ENCODE data around the gene RUBCN.
"Not testable (repeated sequence)": the region's sequence is repeated elsewhere in the genome, so short reads cannot be mapped to it uniquely, and the experiment has no call there.

The RUBCN gene

DNA sequence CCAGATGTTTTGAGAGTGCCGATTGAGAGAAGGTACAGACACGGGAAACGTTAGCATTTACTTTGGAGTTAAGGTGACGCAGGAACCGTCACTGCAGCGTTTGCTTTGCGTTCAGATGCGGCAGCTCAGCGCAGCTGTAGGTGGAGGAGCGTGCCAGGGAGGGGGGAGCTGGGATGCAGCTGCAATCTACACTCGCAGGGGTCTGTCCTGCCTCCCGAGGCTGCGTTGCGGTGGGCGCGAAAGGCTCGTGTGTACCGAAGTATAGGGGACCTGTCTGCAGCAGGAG is 12.6 kb upstream of the RUBCN start:
- Histone ChIP-seq H3K4me1 (ENCODE audit: insufficient read depth, low read length) (peaks cover 20% of the 10 kb centered on the region), H3K9me3 (ENCODE audit: low read length) (no peaks in the 10 kb centered on the region), H3K4me3 (ENCODE audit: low read length) (peak overlapping the region; percentile 80), H2AFZ (ENCODE audit: low read depth, low read length) (peak overlapping the region; percentile 71), H3K36me3 (ENCODE audit: insufficient read depth, low read length) (no peaks in the 10 kb centered on the region), H3K27me3 (ENCODE audit: insufficient read depth, low read length) (no peaks in the 10 kb centered on the region)

DNA sequence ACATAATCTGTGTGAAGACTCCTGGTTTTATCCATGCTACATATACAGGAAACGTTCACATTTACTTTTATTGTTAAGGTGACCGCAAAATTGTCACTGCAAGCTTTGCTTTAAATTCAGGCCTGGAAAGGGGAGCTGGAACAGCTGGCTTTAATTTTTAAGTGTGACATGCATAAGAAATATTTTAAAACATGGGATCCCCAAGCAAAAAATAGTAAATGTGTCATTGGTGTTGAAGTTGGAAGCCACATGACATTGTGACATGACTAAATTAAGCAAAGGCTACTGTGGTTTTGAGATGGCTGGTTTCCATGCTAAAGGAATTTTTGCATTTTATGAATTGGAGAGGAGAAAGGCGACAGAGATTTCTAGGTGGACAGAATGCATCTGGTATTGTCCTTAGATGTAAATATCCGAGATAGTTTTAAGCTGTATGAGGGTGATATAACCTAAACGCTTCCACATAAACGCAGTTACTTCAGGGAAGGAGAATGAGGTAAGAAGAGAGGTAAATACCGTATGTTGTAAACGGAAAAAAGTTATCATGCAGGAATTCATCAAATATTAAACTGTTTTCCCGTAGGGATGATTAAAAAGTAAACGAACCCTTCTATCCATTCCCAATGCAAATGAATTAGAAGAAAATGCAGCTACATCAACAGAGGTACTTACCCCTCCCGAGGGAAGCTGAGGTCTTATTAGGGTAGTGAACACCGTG is 12.1 kb upstream of the RUBCN start:
- Histone ChIP-seq H3K27me3 (ENCODE audit: insufficient read depth, low read length) (no peaks in the 10 kb centered on the region), H3K4me1 (ENCODE audit: insufficient read depth, low read length) (peaks cover 20% of the 10 kb centered on the region)

DNA sequence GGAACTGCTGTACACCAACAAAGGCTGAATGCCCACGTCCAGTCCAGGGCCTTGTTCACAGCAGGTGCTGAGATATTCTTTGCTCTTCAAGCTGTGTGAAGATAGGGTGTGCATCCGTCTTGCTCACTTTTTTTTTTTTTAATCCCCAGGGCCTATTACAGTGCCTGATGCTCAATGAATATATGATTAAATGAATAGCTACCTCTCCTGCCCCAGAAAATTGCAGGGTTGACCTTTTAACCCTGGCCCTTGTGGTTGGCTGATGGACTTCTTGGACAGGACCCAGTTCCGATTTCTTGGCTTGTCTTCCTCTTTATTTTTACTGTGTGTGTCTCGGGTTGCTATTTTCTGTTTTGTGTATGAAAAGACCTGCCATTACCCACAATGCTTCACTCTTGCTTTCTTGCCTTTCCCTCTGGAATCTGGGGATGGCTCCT is 10.1 kb upstream of the RUBCN start:
- Histone ChIP-seq H3K4me3 (ENCODE audit: low read length) (no peak overlapping the region), H3K9me3 (ENCODE audit: low read length) (no peaks in the 10 kb centered on the region), H3K36me3 (ENCODE audit: insufficient read depth, low read length) (no peaks in the 10 kb centered on the region), H2AFZ (ENCODE audit: low read depth, low read length) (peak overlapping the region; percentile 51), H3K27me3 (ENCODE audit: insufficient read depth, low read length) (no peaks in the 10 kb centered on the region), H3K4me1 (ENCODE audit: insufficient read depth, low read length) (peaks cover 12% of the 10 kb centered on the region)

More for the DNA sequence above, 12.1 kb upstream of the RUBCN start:
- no peaks in the 10 kb centered on the region for H3K9me3 ChIP-seq (ENCODE audit: low read length)
- peak overlapping the region; percentile 80 for H3K4me3 ChIP-seq (ENCODE audit: low read length)
- no peaks in the 10 kb centered on the region for H3K36me3 ChIP-seq (ENCODE audit: insufficient read depth, low read length)
- H2AFZ ChIP-seq (ENCODE audit: low read depth, low read length), result peak overlapping the region; percentile 71

DNA sequence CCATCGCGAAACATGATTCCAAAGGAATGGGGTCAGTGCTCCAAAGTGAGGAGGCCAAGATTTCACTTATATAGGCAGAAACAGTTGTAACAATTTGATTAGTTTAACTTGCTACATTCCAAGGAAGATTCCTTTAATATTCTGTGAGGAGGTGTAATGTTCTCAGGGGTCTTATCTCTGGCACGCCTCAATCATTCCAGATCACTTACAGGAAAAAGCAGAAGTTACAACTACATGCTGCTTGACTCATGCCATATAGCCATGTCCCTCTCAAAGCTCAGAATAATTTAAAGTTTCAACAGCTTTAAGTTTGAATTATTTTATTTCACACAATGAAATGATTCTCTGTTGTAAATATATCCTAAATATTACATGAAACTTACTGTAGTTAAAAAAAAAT is 9.5 kb upstream of the RUBCN start:
- H3K4me3 ChIP-seq (ENCODE audit: low read length), result no peak overlapping the region
- no peak overlapping the region for H2AFZ ChIP-seq (ENCODE audit: low read depth, low read length)
- peaks cover 6% of the 10 kb centered on the region for H3K4me1 ChIP-seq (ENCODE audit: insufficient read depth, low read length)
- no peaks in the 10 kb centered on the region for H3K36me3 ChIP-seq (ENCODE audit: insufficient read depth, low read length)
- H3K27me3 ChIP-seq (ENCODE audit: insufficient read depth, low read length), result no peaks in the 10 kb centered on the region
- H3K9me3 ChIP-seq (ENCODE audit: low read length), result no peaks in the 10 kb centered on the region

DNA sequence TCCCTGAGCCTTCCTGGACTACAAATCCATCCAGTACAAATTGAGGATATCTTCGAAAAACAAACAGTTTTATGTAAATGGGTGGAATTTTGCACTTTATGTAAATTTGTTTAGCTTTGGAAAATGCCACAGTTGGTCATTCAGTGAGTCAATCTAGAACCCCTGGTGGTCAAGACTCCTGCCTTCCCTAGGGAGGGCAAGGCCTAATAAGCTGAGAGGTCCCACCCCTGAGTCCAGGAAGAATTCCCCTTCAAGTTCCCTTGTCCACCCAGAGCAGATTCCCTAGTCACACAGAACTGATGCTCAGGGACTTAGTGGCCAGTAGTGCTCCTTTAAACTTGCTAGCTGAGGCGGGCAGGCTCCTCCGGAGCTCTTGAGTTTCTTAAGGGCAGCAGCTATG is 6.1 kb upstream of the RUBCN start:
- Histone ChIP-seq H3K9me3 (ENCODE audit: low read length) (no peaks in the 10 kb centered on the region), H2AFZ (ENCODE audit: low read depth, low read length) (no peak overlapping the region), H3K27me3 (ENCODE audit: insufficient read depth, low read length) (no peaks in the 10 kb centered on the region), H3K4me3 (ENCODE audit: low read length) (no peak overlapping the region), H3K4me1 (ENCODE audit: insufficient read depth, low read length) (peaks cover 9% of the 10 kb centered on the region), H3K36me3 (ENCODE audit: insufficient read depth, low read length) (no peaks in the 10 kb centered on the region)

DNA sequence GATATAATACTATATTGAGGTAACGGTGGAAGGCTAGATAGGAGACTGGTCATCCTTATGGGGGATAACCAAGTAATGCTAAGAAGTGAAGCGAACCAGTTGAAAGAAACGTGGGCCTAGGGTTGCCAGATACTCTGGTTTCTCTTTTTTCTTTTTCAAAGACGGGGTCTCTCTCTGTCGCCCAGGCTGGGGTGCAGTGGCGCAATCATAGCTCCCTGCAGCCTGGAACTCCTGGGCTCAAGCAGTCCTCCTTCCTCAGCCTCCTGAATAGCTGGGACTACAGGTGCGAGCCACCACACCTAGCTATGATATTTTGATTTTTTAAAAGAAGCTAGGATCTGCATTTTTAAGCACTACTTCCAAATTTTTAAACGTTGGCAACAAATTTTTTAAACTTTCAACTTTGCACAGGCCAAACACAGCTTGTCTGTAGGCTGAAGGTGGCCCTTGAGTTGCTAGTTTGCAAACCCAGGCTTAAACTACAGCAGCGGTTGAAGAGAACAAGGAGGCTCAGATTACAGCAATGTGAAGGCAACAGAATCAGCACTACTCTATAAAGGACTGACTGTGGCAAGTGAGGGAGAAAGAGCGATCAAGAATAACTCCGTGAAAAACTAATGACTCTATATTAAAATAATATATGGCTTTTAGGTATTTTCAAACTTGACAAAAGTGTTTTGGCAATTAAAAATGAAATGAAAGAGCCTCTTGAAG is 1.2 kb upstream of the RUBCN start:
- H3K9me3 ChIP-seq (ENCODE audit: low read length), result no peaks in the 10 kb centered on the region
- peak overlapping the region; percentile 79 for H3K4me3 ChIP-seq (ENCODE audit: low read length)
- H2AFZ ChIP-seq (ENCODE audit: low read depth, low read length), result peak overlapping the region; percentile 73
- H3K36me3 ChIP-seq (ENCODE audit: insufficient read depth, low read length), result no peaks in the 10 kb centered on the region
- no peaks in the 10 kb centered on the region for H3K27me3 ChIP-seq (ENCODE audit: insufficient read depth, low read length)
- peaks cover 17% of the 10 kb centered on the region for H3K4me1 ChIP-seq (ENCODE audit: insufficient read depth, low read length)

DNA sequence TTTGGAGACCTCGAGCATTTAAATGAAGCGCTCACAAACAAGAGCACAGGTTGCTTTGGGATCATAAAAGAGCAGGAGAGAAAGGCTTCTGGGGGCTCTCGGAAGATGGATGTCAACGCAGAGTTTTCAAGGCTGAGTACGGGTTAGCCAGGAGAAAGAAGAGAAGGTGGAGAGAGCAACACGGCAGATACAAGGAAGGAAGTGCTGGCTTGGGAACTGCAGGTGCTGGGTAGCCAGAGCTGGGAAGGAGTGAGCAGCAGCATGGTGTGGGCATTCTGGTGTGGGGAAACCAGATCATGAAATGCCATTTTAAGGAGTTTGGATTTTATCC is 580 bp upstream of the RUBCN start:
- Histone ChIP-seq H3K27me3 (ENCODE audit: insufficient read depth, low read length) (no peaks in the 10 kb centered on the region), H3K4me1 (ENCODE audit: insufficient read depth, low read length) (peaks cover 17% of the 10 kb centered on the region), H2AFZ (ENCODE audit: low read depth, low read length) (peak overlapping the region; percentile 73), H3K36me3 (ENCODE audit: insufficient read depth, low read length) (no peaks in the 10 kb centered on the region), H3K9me3 (ENCODE audit: low read length) (no peaks in the 10 kb centered on the region), H3K4me3 (ENCODE audit: low read length) (peak overlapping the region; percentile 79)

DNA sequence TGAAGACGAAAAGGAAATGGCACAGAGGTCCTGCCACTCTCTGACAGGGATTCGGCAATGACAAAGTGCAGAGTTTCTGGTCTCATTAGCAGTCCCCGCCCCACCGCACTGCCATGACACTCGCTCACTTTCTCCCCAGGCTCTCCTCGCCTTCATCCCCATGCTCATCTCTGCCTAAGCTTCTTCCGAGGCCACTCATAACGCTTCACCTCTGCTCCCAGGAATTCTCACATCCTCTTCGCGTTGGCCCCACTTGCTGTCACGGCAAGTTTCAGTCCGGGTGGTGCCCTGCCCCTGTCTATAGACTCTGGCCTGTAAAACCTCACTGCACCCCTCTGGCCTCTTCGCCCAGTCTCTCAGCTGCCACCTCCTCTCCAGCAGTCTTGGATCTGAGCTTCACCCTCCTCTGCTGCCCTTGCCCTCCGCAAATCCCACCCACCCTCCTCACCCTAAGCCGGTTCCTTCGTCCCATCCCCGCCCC is 654 bp downstream of the RUBCN start:
- Histone ChIP-seq H3K4me1 (ENCODE audit: insufficient read depth, low read length) (peaks cover 17% of the 10 kb centered on the region), H3K4me3 (ENCODE audit: low read length) (peak overlapping the region; percentile 79), H3K36me3 (ENCODE audit: insufficient read depth, low read length) (no peaks in the 10 kb centered on the region), H2AFZ (ENCODE audit: low read depth, low read length) (peak overlapping the region; percentile 73), H3K9me3 (ENCODE audit: low read length) (no peaks in the 10 kb centered on the region), H3K27me3 (ENCODE audit: insufficient read depth, low read length) (no peaks in the 10 kb centered on the region)

DNA sequence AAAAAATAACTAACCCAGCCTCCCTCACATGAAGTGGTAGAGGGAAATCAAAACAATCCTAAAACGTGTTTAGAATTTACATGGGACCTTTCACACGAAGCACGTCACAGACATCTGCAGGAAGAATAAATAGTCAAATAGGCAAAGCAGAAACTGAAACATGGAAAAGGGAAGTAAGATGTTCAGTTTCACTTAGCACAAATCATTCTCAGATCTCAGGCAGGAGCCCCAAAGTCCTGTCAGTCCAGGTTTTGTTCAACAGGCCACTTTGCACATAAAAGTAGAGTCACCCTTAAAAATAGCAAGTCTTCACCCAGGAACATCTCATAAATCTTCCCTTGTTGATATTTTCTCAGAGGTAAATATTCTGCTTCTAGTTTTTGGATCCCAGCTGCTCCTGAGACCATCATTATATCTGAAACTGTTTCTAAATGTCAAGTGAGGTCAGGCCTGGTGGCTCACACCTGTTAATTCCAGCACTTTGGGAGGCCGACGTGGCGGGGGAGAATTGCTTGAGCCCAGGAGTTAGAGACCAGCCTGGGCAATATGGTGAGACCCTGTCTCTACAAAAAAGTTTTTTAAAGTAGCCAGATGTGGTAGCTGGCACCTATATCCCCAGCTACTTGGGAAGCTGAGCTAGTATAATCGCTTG is 1.9 kb downstream of the RUBCN start:
- Histone ChIP-seq H3K4me3 (ENCODE audit: low read length) (no peak overlapping the region), H3K27me3 (ENCODE audit: insufficient read depth, low read length) (no peaks in the 10 kb centered on the region), H2AFZ (ENCODE audit: low read depth, low read length) (no peak overlapping the region), H3K36me3 (ENCODE audit: insufficient read depth, low read length) (no peaks in the 10 kb centered on the region), H3K4me1 (ENCODE audit: insufficient read depth, low read length) (peaks cover 17% of the 10 kb centered on the region), H3K9me3 (ENCODE audit: low read length) (no peaks in the 10 kb centered on the region)

DNA sequence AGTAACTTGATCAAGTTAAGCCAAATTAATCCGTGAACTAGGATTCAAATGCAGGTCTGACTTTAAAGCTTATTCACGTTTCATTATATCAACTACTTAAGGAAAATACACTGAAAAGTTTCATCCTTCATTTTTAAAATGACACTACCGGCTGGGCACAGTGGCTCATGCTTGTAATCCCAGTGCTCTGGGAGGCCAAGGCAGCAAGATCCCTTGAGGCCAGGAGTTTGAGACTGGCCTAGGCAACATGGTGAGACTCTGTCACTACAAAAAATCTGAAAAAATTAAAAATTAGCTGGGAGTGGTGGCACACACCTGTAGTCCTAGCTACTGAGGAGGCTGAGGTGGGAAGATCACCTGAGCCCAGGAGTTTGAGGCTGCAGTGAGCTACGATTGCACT is 3.7 kb downstream of the RUBCN start:
- Histone ChIP-seq H3K36me3 (ENCODE audit: insufficient read depth, low read length) (no peaks in the 10 kb centered on the region), H3K4me1 (ENCODE audit: insufficient read depth, low read length) (peaks cover 16% of the 10 kb centered on the region), H3K9me3 (ENCODE audit: low read length) (no peaks in the 10 kb centered on the region), H2AFZ (ENCODE audit: low read depth, low read length) (no peak overlapping the region), H3K4me3 (ENCODE audit: low read length) (no peak overlapping the region), H3K27me3 (ENCODE audit: insufficient read depth, low read length) (no peaks in the 10 kb centered on the region)

DNA sequence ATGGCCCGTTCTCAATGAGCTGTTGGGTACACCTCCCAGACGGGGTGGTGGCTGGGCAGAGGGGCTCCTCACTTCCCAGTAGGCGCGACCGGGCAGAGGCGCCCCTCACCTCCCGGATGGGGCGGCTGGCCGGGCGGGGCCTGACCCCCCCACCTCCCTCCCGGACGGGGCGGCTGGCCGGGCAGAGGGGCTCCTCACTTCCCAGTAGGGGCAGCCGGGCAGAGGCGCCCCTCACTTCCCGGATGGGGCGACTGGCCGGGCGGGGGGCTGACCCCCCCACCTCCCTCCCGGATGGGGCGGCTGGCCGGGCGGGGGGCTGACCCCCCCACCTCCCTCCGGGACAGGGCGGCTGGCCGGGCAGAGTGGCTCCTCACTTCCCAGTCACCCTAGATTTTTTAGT is 5.2 kb downstream of the RUBCN start:
- H3K4me3 ChIP-seq (ENCODE audit: low read length); H3K4me1 ChIP-seq (ENCODE audit: insufficient read depth, low read length); H3K9me3 ChIP-seq (ENCODE audit: low read length); H3K27me3 ChIP-seq (ENCODE audit: insufficient read depth, low read length); H3K36me3 ChIP-seq (ENCODE audit: insufficient read depth, low read length); H2AFZ ChIP-seq (ENCODE audit: low read depth, low read length): not testable (repeated sequence)

DNA sequence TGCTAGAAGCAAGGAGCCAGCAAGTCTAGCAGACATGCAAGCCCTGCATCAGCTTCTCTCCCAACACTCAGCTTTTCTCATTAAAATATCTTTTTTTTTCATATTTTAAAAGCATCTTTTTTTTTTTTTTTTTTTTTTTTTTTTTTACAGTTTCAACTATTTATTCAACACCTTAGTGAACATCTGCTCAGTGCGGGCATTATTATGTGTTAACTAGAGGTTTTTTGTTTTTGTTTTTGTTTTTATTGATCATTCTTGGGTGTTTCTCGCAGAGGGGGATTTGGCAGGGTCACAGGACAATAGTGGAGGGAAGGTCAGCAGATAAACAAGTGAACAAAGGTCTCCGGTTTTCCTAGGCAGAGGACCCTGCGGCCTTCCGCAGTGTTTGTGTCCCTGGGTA is 5.9 kb downstream of the RUBCN start:
- not testable (repeated sequence) for H3K27me3 ChIP-seq (ENCODE audit: insufficient read depth, low read length); H2AFZ ChIP-seq (ENCODE audit: low read depth, low read length); H3K4me3 ChIP-seq (ENCODE audit: low read length); H3K4me1 ChIP-seq (ENCODE audit: insufficient read depth, low read length); H3K36me3 ChIP-seq (ENCODE audit: insufficient read depth, low read length); H3K9me3 ChIP-seq (ENCODE audit: low read length)

DNA sequence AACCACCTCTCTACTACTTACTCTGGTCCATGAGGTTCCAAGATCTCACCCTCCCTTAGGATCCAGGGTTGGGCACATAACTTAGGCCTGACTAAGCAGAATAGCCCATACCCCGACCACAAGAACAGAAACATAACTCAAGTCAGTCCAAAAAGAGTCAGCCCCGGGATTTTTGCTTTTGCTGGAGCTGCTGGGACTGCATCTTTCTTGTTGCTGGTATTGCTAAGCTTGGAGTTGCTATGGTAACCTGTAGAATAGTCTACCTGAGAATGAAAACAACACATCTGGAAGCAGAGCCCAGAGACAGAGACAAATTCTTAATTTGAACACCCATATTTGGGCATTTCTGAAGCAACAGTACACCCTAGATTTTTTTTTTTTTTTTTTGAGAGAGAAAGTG is 6.5 kb downstream of the RUBCN start:
- Histone ChIP-seq H3K9me3 (ENCODE audit: low read length) (no peaks in the 10 kb centered on the region), H3K4me3 (ENCODE audit: low read length) (no peak overlapping the region), H3K27me3 (ENCODE audit: insufficient read depth, low read length) (no peaks in the 10 kb centered on the region), H3K36me3 (ENCODE audit: insufficient read depth, low read length) (no peaks in the 10 kb centered on the region), H2AFZ (ENCODE audit: low read depth, low read length) (no peak overlapping the region), H3K4me1 (ENCODE audit: insufficient read depth, low read length) (no peaks in the 10 kb centered on the region)

Data from neuron (in vitro differentiated cells).